ENCODE results near the gene MYO1H.

- TF ChIP-seq YY1 (IDR thresholded peaks at IDR 0.05; ENCODE audit: insufficient read depth, insufficient read length) = no peak
- no peak for TF ChIP-seq ZNF274 (IDR thresholded peaks at IDR 0.05; ENCODE audit: low read depth, low read length)
Measured at GRCh38 chr12:109387425-109388166, 39.9 kb downstream of the MYO1H start.

Data from NT2/D1 (cell line).